ENCODE data around the gene CXXC5.

CXXC5 gene

DNA sequence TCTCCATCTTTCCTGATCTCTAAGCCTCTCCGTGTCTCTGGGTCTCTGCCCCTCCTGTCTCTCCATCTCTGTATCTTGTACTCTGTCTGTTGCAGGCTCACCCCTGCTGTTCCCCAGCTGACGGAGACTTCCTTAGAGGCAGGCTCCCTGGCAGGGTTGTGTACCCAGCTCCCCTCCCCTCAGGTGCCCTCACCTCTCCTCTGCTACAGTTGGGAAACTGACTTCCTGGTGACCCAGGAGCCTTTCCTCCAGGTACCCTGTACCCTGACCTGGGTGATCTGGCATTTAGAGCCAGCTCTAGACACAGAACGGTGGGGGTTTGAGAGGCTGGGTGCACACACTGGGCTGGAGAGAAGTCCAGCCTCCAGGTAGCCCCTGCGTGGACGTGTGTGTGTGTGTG is 37.7 kb downstream of the CXXC5 start:
- Histone ChIP-seq H3K4me3 (no peak overlapping the region), H3K36me3 (peaks cover 20 to 34% (median 28%) of the 10 kb centered on the region in 3 donors), H3K9me3 (no peaks in the 10 kb centered on the region), H3K27me3 (no peaks in the 10 kb centered on the region), H3K4me1 (peaks cover 0 to 61% (median 45%) of the 10 kb centered on the region in 4 donors), H3K27ac (peak overlapping the region in 1 of 2 donors; percentile 45)
- TF ChIP-seq, protein P1, sequence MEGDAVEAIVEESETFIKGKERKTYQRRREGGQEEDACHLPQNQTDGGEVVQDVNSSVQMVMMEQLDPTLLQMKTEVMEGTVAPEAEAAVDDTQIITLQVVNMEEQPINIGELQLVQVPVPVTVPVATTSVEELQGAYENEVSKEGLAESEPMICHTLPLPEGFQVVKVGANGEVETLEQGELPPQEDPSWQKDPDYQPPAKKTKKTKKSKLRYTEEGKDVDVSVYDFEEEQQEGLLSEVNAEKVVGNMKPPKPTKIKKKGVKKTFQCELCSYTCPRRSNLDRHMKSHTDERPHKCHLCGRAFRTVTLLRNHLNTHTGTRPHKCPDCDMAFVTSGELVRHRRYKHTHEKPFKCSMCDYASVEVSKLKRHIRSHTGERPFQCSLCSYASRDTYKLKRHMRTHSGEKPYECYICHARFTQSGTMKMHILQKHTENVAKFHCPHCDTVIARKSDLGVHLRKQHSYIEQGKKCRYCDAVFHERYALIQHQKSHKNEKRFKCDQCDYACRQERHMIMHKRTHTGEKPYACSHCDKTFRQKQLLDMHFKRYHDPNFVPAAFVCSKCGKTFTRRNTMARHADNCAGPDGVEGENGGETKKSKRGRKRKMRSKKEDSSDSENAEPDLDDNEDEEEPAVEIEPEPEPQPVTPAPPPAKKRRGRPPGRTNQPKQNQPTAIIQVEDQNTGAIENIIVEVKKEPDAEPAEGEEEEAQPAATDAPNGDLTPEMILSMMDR (IDR thresholded peaks at IDR 0.05), result no peak
- DNase-seq, result no peak
- intact Hi-C loops (cut with DNase I; ENCODE audit: low total_unique reads), result no loop called here

DNA sequence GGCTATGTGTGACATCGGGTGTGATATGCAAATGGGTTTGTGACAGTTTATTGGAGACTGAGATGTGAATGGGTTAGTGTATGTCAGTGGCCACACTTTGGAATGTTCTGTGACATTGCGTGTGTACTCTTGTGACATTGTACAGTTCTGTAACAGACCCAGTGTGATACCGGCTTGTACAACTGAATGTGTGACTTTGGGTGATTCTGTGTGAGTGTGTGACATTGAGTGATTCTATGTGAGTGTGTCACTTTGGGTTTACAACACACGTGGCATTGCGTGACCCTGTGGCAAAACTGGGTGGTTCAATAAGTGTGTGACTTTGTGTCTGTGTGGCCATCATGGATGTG is 38.2 kb downstream of the CXXC5 start:
- TF ChIP-seq, protein P1 (IDR thresholded peaks at IDR 0.05), result no peak
- Histone ChIP-seq H3K9me3 (no peaks in the 10 kb centered on the region), H3K4me3 (no peak overlapping the region), H3K36me3 (peaks cover 15 to 29% (median 24%) of the 10 kb centered on the region in 3 donors), H3K27ac (peak overlapping the region; percentile 54 to 57), H3K27me3 (no peaks in the 10 kb centered on the region), H3K4me1 (peaks cover 0 to 64% (median 46%) of the 10 kb centered on the region in 4 donors)
- no peak for DNase-seq
- intact Hi-C loops (cut with DNase I; ENCODE audit: low total_unique reads), result no loop called here

DNA sequence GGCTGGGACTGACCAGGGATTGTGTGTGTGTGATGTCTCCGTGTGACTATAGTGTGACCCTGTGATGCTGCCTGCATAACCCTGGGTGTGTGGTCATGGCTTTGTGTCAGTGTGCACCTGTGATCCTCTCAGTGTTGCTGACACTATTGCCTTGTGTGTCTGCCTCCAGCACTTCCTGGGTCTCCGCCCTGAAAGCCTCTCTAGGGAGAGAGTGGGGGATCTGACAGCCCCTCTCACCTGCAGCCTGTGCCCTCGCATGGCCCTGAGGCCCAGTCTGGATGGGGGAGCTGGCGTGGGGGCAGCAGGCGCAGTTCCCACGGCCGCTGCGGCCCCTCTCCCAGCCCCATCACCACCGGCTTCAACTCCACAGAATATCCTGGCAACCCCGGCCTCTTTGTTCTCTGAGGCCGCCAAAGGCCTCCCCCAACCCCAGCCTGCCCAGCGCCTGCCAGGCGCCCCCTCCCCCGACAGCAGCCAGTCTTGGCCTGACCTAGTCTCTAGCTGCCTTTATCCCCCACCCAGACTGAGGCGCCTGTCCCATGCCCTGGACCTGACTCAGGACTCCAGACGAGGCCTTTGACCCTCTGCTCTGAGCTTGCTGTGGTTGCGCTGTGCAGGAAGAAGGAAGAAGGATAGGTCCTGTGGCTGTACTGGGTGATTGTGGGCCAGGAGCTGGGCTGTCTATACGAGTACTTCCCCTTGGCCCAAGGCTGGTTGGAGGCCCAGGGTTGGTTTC is 38.7 kb downstream of the CXXC5 start:
- Histone ChIP-seq H3K9me3 (no peaks in the 10 kb centered on the region), H3K27me3 (no peaks in the 10 kb centered on the region), H3K4me3 (no peak overlapping the region), H3K27ac (peak overlapping the region; percentile 54 to 57), H3K4me1 (peaks cover 0 to 64% (median 44%) of the 10 kb centered on the region in 4 donors), H3K36me3 (peaks cover 15 to 24% (median 18%) of the 10 kb centered on the region in 3 donors)
- TF ChIP-seq, protein P1 (IDR thresholded peaks at IDR 0.05), result no peak
- no peak for DNase-seq
- intact Hi-C loops (cut with DNase I; ENCODE audit: low total_unique reads), result no loop called here

DNA sequence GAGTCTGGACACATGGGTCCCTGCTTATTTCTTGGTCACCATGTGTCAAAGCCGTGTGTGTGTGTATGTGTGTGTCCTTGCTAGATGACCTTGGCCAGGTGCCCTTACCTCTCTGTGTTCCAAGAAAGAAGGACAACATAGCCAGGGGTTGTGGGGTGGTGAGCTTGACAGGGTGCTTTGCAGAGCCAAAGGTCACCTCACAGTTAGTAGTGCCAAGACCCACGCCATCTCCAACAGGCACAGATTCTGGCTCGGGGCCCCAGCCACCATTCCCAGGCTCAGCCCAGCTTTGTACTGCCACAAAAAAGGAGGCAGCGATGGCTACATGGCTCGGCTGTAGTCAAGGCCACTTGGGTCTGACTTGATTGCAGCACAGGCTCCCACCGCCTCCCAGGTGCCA is 39.5 kb downstream of the CXXC5 start:
- no peak for DNase-seq

DNA sequence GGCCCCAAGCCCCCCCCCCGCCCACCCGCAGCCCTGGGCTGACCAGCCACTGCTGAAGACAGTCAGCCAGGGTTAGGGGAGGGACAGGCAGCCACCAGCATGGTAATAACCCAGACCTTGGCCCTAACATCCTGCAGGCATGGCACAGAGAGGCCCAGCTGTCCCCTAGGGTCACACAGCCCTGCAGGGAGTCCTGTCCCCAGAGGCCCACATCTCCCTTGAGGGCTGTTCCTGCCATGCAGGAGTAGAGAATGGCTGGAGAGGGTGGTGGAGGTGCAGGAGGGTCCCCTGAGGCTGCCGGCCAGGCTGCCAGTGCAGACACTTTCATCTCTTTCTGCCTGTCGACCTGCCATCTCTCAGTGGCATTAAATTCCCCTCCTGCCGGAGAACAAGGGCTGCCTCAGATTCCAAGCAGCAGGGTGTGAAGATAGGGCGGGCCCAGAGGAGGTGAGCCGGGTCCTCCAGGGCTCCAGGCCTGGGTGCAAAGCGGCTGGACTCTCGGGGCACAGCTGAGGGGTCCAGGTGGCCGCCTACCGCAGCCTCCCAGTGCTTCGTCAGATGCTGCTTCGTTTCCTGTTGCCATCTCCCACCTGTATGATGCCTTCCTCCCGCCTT is 40.0 kb downstream of the CXXC5 start:
- Histone ChIP-seq H3K36me3 (peaks cover 5 to 12% (median 10%) of the 10 kb centered on the region in 3 donors), H3K27me3 (no peaks in the 10 kb centered on the region), H3K27ac (peak overlapping the region; percentile 54 to 57), H3K4me1 (peaks cover 0 to 64% (median 47%) of the 10 kb centered on the region in 4 donors), H3K4me3 (no peak overlapping the region), H3K9me3 (no peaks in the 10 kb centered on the region)
- intact Hi-C loops (cut with DNase I; ENCODE audit: low total_unique reads), result no loop called here
- TF ChIP-seq, protein P1 (IDR thresholded peaks at IDR 0.05), result no peak
- DNase-seq, result no peak

More for the DNA sequence above, 39.5 kb downstream of the CXXC5 start:
- Histone ChIP-seq H3K36me3 (peaks cover 11 to 16% (median 15%) of the 10 kb centered on the region in 3 donors), H3K4me1 (peaks cover 0 to 64% (median 44%) of the 10 kb centered on the region in 4 donors), H3K27me3 (no peaks in the 10 kb centered on the region), H3K9me3 (no peaks in the 10 kb centered on the region), H3K27ac (peak overlapping the region; percentile 54 to 57), H3K4me3 (no peak overlapping the region)
- TF ChIP-seq, protein P1 (IDR thresholded peaks at IDR 0.05), result no peak
- intact Hi-C loops (cut with DNase I; ENCODE audit: low total_unique reads), result no loop called here
